Keratinocyte (primary cell): ENCODE measurements around the gene ATF4. TPM values are rescaled to one million over a fixed set of nuclear protein-coding genes. Genes with fewer than 3 reads are reported as not detected.

Experiments used
- DNase-seq: peaks from one replicate; pipeline ENCODE4 v3.0.0-alpha.2; 2011; ENCODE audit warnings: low read depth, missing footprints, low spot score
- FAIRE-seq: peaks from 2 replicates; lab custom pipeline; 2011; peaks lifted over from hg19 to GRCh38; lab: Jason Lieb, UNC
- H2AFZ ChIP-seq: 2 replicates; pipeline ENCODE4 v1.6.0; 2012; ENCODE audit warnings: low read length, control low read depth, inconsistent platforms; ENCODE audit not compliant: control insufficient read depth
- H3K27ac ChIP-seq: 2 replicates; pipeline ENCODE4 v1.5.1; 2011; ENCODE audit warnings: low read length; ENCODE audit not compliant: control insufficient read depth, insufficient read depth
- H3K27me3 ChIP-seq: 3 replicates; pipeline ENCODE4 v1.6.0; 2011; ENCODE audit warnings: low read length; ENCODE audit not compliant: control insufficient read depth, insufficient read depth; ENCODE audit errors: extremely low read depth
- H3K36me3 ChIP-seq, 2 experiments: 2 replicates in 1 of 2; 3 replicates in 1 of 2; pipeline ENCODE4 v1.5.1; 2011; ENCODE audit warnings: low read length in 2 of 2, mild to moderate bottlenecking in 1 of 2; ENCODE audit not compliant: control insufficient read depth in 2 of 2, insufficient read depth in 2 of 2; ENCODE audit errors: extremely low read depth in 1 of 2
- H3K4me1 ChIP-seq: 3 replicates; pipeline ENCODE4 v1.5.1; 2011; ENCODE audit warnings: low read length; ENCODE audit not compliant: control insufficient read depth, insufficient read depth; ENCODE audit errors: extremely low read depth
- H3K4me2 ChIP-seq: 3 replicates; pipeline ENCODE4 v1.6.0; 2011; ENCODE audit warnings: low read depth, low read length; ENCODE audit not compliant: control insufficient read depth, insufficient read depth; ENCODE audit errors: extremely low read depth
- H3K4me3 ChIP-seq, 3 experiments: fragments of 200-600 bp in 1 of 3; sonication (generic) in 1 of 3; 2 replicates in 2 of 3; 3 replicates in 1 of 3; pipeline ENCODE4 v1.5.1; 2011 to 2016; ENCODE audit warnings: low read length in 3 of 3, mild to moderate bottlenecking in 3 of 3, control low read depth in 2 of 3, inconsistent platforms in 1 of 3, low read depth in 1 of 3, mixed read lengths in 1 of 3, mixed run types in 1 of 3, moderate library complexity in 1 of 3; ENCODE audit not compliant: control insufficient read depth in 2 of 3, insufficient read depth in 2 of 3; ENCODE audit errors: extremely low read depth in 1 of 3
- H3K79me2 ChIP-seq: 2 replicates; pipeline ENCODE4 v1.6.0; 2012; ENCODE audit warnings: low read length; ENCODE audit not compliant: control insufficient read depth, insufficient read depth
- H3K9ac ChIP-seq: 3 replicates; pipeline ENCODE4 v1.6.0; 2011; ENCODE audit warnings: low read length; ENCODE audit not compliant: control insufficient read depth, insufficient read depth; ENCODE audit errors: extremely low read depth
- H3K9me1 ChIP-seq: 3 replicates; pipeline ENCODE4 v1.6.0; 2011; ENCODE audit warnings: low read length; ENCODE audit not compliant: control insufficient read depth, insufficient read depth; ENCODE audit errors: extremely low read depth
- H3K9me3 ChIP-seq: 2 replicates; pipeline ENCODE4 v1.5.1; 2012; ENCODE audit warnings: low read depth, low read length; ENCODE audit not compliant: control insufficient read depth
- H4K20me1 ChIP-seq: 3 replicates; pipeline ENCODE4 v1.6.0; 2011; ENCODE audit warnings: low read length; ENCODE audit not compliant: control insufficient read depth, insufficient read depth; ENCODE audit errors: extremely low read depth
- EZH2 ChIP-seq: IDR thresholded peaks from one replicate; pipeline ENCODE4 v1.6.1; 2012; ENCODE audit warnings: inconsistent platforms, mild to moderate bottlenecking, low read length, moderate library complexity
- dilution Hi-C: fragments of 300-500 bp; cut with MboI; formaldehyde crosslinking; loops from one replicate; pipeline ENCODE4 v1.7.0; 2020; ENCODE audit warnings: low sequenced_read_pairs; ENCODE audit not compliant: extremely low pct_ligation_motif_present
- polyA plus RNA-seq, 5 experiments: library from polyadenylated mRNA; depleted of rRNA in 3 of 5; stranded (reverse) in 3 of 5; stranded (forward) in 1 of 5; unstranded in 1 of 5; fragments of >200 nt; gene quantifications; 1 replicate in 1 of 5; 2 replicates in 3 of 5; 3 replicates in 1 of 5; pipeline versions ENCODE4 v1.2.1 to v1.2.3, GENCODE V29; 2011 to 2012; ENCODE audit warnings: missing spikeins in 2 of 5, low read depth in 1 of 5, low replicate concordance in 1 of 5
- TF ChIP-seq, protein P1 (sequence below), 3 experiments: IDR thresholded peaks in 1 of 3; conservative IDR thresholded peaks in 1 of 3; optimal IDR thresholded peaks in 1 of 3; 2 replicates in 2 of 3; 3 replicates in 1 of 3; pipeline versions ENCODE3 to v1.5.1; 2011; ENCODE audit warnings: low read length in 3 of 3, mild to moderate bottlenecking in 3 of 3, moderate library complexity in 2 of 3, control low read depth in 1 of 3, inconsistent platforms in 1 of 3; ENCODE audit not compliant: insufficient read depth in 2 of 3; ENCODE audit errors: extremely low read depth in 1 of 3

The ATF4 gene
- polyA plus RNA-seq, 1 donor (not counting 4 experiments of a cell fraction or from before 2014, with no cell fraction given): 629 TPM

DNA sequence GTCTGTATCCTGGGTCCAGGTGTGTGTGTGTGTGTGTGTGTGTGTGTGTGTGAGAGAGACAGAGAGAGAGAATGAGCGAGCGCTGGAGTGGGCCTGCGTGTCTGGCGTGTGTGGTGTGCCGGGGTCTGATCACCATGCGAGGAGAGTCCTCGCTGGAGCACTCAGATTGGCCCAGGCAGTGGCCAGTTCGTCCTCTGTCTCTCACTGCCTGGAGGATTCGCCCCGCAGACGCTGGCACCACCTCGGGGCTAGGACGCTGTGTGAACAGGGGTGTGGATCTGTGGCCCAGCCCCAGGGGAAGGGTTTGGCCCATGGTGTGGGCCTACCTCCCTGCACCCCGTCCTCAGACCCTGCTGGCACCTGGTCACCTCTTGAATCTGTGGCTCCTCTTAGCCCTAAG lies 38.6 kb downstream of the ATF4 start:
- FAIRE-seq: no peak
- dilution Hi-C loops: no loop called here

DNA sequence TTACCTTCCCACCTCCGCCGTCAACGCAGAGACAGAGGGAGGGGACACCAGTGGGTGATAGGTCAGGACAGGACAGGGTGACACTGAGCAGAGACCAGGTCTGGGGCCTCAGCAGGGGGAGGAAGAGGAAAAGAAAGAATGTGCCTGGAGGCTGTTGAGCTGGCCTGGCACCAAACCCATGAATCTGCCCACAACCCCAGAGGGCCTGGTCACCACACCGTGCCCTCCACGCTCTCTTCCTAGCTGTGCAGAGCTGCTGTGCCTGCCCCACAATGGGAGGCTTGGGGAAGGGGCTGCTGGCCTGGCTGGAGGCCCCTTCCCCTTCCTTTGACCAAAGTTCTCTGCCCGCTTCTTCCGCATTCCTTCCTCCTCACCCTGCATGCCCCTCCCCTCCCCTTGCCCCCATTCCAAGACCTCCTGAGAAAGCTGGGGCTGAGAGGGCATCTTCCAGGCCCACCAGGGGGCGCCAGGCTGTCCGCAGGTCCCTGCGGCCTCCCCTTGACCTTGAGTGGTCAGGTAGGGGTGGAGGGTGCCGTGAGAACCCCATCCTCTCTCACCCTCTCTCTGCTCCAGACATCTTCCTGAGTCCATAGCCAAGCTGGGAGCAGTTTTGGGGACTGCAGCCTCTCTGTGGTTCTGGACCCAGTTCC lies 39.2 kb downstream of the ATF4 start:
- peaks cover 3% of the 10 kb centered on the region for H3K4me1 ChIP-seq
- H3K9ac ChIP-seq: no peak overlapping the region
- H3K79me2 ChIP-seq: no peaks in the 10 kb centered on the region
- DNase-seq (no peak), FAIRE-seq (no peak)
- H3K27ac ChIP-seq: no peak overlapping the region
- H2AFZ ChIP-seq: no peak overlapping the region
- no peak overlapping the region for H3K4me3 ChIP-seq
- TF ChIP-seq EZH2: no peak
- TF ChIP-seq, protein P1, sequence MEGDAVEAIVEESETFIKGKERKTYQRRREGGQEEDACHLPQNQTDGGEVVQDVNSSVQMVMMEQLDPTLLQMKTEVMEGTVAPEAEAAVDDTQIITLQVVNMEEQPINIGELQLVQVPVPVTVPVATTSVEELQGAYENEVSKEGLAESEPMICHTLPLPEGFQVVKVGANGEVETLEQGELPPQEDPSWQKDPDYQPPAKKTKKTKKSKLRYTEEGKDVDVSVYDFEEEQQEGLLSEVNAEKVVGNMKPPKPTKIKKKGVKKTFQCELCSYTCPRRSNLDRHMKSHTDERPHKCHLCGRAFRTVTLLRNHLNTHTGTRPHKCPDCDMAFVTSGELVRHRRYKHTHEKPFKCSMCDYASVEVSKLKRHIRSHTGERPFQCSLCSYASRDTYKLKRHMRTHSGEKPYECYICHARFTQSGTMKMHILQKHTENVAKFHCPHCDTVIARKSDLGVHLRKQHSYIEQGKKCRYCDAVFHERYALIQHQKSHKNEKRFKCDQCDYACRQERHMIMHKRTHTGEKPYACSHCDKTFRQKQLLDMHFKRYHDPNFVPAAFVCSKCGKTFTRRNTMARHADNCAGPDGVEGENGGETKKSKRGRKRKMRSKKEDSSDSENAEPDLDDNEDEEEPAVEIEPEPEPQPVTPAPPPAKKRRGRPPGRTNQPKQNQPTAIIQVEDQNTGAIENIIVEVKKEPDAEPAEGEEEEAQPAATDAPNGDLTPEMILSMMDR (optimal IDR thresholded peaks at IDR 0.05 in 1 of 3, IDR thresholded peaks at IDR 0.05 in 1 of 3, conservative IDR thresholded peaks at IDR 0.05 in 1 of 3; ENCODE audit: extremely low read depth in 1 of 3, insufficient read depth in 2 of 3, low read length in 3 of 3): peak; percentile 22 to 51 (median 38)
- dilution Hi-C loops: no loop called here
- peaks cover 55% of the 10 kb centered on the region for H3K27me3 ChIP-seq
- H3K9me1 ChIP-seq: no peaks in the 10 kb centered on the region
- H3K36me3 ChIP-seq: no peaks in the 10 kb centered on the region
- H3K4me2 ChIP-seq: no peak overlapping the region
- H3K9me3 ChIP-seq: no peaks in the 10 kb centered on the region
- no peaks in the 10 kb centered on the region for H4K20me1 ChIP-seq

More for the DNA sequence above, 38.6 kb downstream of the ATF4 start:
- no peak for DNase-seq
- peaks cover 59% of the 10 kb centered on the region for H3K27me3 ChIP-seq
- H3K27ac ChIP-seq: no peak overlapping the region
- no peaks in the 10 kb centered on the region for H4K20me1 ChIP-seq
- H3K4me2 ChIP-seq: no peak overlapping the region
- H3K9ac ChIP-seq: no peak overlapping the region
- H3K9me1 ChIP-seq: no peaks in the 10 kb centered on the region
- no peaks in the 10 kb centered on the region for H3K36me3 ChIP-seq
- H3K4me1 ChIP-seq: peaks cover 3% of the 10 kb centered on the region
- TF ChIP-seq EZH2: no peak
- TF ChIP-seq, protein P1 (optimal IDR thresholded peaks at IDR 0.05 in 1 of 3, IDR thresholded peaks at IDR 0.05 in 1 of 3, conservative IDR thresholded peaks at IDR 0.05 in 1 of 3; ENCODE audit: extremely low read depth in 1 of 3, insufficient read depth in 2 of 3, low read length in 3 of 3): no peak
- H2AFZ ChIP-seq: no peak overlapping the region
- H3K4me3 ChIP-seq: no peak overlapping the region
- no peaks in the 10 kb centered on the region for H3K79me2 ChIP-seq
- H3K9me3 ChIP-seq: no peaks in the 10 kb centered on the region
